ENCODE data around the gene PPP1R3D.
"Not testable (repeated sequence)": the region's sequence is repeated elsewhere in the genome, so short reads cannot be mapped to it uniquely, and the experiment has no call there.

PPP1R3D gene

GRCh38 chr20:59891581-59891980, 48.5 kb downstream of the PPP1R3D start:
- no peaks in the 10 kb centered on the region for H3K9me3 ChIP-seq
- H3K27ac ChIP-seq, result no peak overlapping the region
- no peak overlapping the region for H3K4me3 ChIP-seq (ENCODE audit: low read depth in 1 of 2, low read length in 1 of 2)

GRCh38 chr20:59890035-59890434, 50.1 kb downstream of the PPP1R3D start:
- H3K36me3 ChIP-seq; H3K4me1 ChIP-seq (ENCODE audit: control insufficient read depth in 1 of 2, insufficient read depth in 1 of 2, low read depth in 1 of 2, low read length in 1 of 2); H3K27me3 ChIP-seq; H3K9me3 ChIP-seq; H3K4me3 ChIP-seq (ENCODE audit: low read depth in 1 of 2, low read length in 1 of 2); H3K27ac ChIP-seq: not testable (repeated sequence)

More at GRCh38 chr20:59891581-59891980, 48.5 kb downstream of the PPP1R3D start:
- Histone ChIP-seq H3K4me1 (ENCODE audit: control insufficient read depth in 1 of 2, insufficient read depth in 1 of 2, low read depth in 1 of 2, low read length in 1 of 2) (no peaks in the 10 kb centered on the region), H3K36me3 (no peaks in the 10 kb centered on the region), H3K27me3 (no peaks in the 10 kb centered on the region)
- TF ChIP-seq CTCF (IDR thresholded peaks at IDR 0.05), result no peak

- Histone ChIP-seq H3K27ac (no peak overlapping the region), H3K9me3 (no peaks in the 10 kb centered on the region), H3K4me1 (ENCODE audit: control insufficient read depth in 1 of 2, insufficient read depth in 1 of 2, low read depth in 1 of 2, low read length in 1 of 2) (no peaks in the 10 kb centered on the region), H3K4me3 (ENCODE audit: low read depth in 1 of 2, low read length in 1 of 2) (no peak overlapping the region), H3K36me3 (peaks cover 4% of the 10 kb centered on the region), H3K27me3 (no peaks in the 10 kb centered on the region)
- no peak for TF ChIP-seq CTCF (IDR thresholded peaks at IDR 0.05)
Observed at GRCh38 chr20:59888050-59888449, 52.1 kb downstream of the PPP1R3D start.

All from neutrophil (primary cell).